Stomach smooth muscle (tissue), 2 donors: ENCODE measurements around the gene GRIK4.

ENCODE experiments used
- H3K27ac ChIP-seq: one replicate; pipeline ENCODE4 v1.7.0; 2013; ENCODE audit warnings: mild to moderate bottlenecking, low read length, inconsistent platforms
- H3K27me3 ChIP-seq, 2 donors: one replicate each; pipeline ENCODE4 v1.7.0; 2013; ENCODE audit warnings: low read length in 2 of 2; ENCODE audit not compliant: insufficient read depth in 2 of 2, control insufficient read depth in 1 of 2
- H3K36me3 ChIP-seq, 2 donors: one replicate each; pipeline ENCODE4 v1.7.0; 2013; ENCODE audit warnings: low read length in 2 of 2; ENCODE audit not compliant: control insufficient read depth in 2 of 2, insufficient read depth in 2 of 2
- H3K4me1 ChIP-seq: one replicate; pipeline ENCODE4 v1.7.0; 2013; ENCODE audit warnings: low read length; ENCODE audit not compliant: control insufficient read depth, insufficient read depth
- H3K4me3 ChIP-seq, 2 donors: one replicate each; pipeline ENCODE4 v1.7.0; 2013; ENCODE audit warnings: low read length in 2 of 2
- H3K9ac ChIP-seq, 2 donors: one replicate each; pipeline ENCODE4 v1.7.0; 2013; ENCODE audit warnings: low read length in 2 of 2, mild to moderate bottlenecking in 1 of 2
- H3K9me3 ChIP-seq, 2 donors: one replicate each; pipeline ENCODE4 v1.7.0; 2013; ENCODE audit warnings: low read length in 2 of 2; ENCODE audit not compliant: control insufficient read depth in 2 of 2
- donor health status: healthy.
- donor health status: Pancreatic carcinoma.

GRIK4 gene

GRCh38 chr11:120882175-120882574, 370.6 kb downstream of the GRIK4 start:
- H3K9me3 ChIP-seq: peaks cover 5 to 7% of the 10 kb centered on the region in 2 donors
- no peak overlapping the region for H3K4me3 ChIP-seq
- H3K27me3 ChIP-seq: peaks cover 4 to 5% of the 10 kb centered on the region in 2 donors
- H3K27ac ChIP-seq: no peak overlapping the region
- H3K9ac ChIP-seq: no peak overlapping the region
- no peaks in the 10 kb centered on the region for H3K36me3 ChIP-seq
- H3K4me1 ChIP-seq: peaks cover 2% of the 10 kb centered on the region

GRCh38 chr11:120883404-120884080, 372.0 kb downstream of the GRIK4 start:
- Histone ChIP-seq H3K27me3 (peaks cover 4 to 5% of the 10 kb centered on the region in 2 donors), H3K4me3 (no peak overlapping the region), H3K9ac (no peak overlapping the region), H3K9me3 (peaks cover 5 to 7% of the 10 kb centered on the region in 2 donors), H3K4me1 (peaks cover 2% of the 10 kb centered on the region), H3K36me3 (no peaks in the 10 kb centered on the region), H3K27ac (no peak overlapping the region)

- H3K27ac ChIP-seq: no peak overlapping the region
- peaks cover 2 to 4% of the 10 kb centered on the region in 2 donors for H3K27me3 ChIP-seq
- H3K4me1 ChIP-seq: peaks cover 2% of the 10 kb centered on the region
- H3K36me3 ChIP-seq: no peaks in the 10 kb centered on the region
- H3K4me3 ChIP-seq: no peak overlapping the region
- no peak overlapping the region for H3K9ac ChIP-seq
- H3K9me3 ChIP-seq: peaks cover 5 to 7% of the 10 kb centered on the region in 2 donors
These were observed 372.8 kb downstream of the GRIK4 start for GRCh38 chr11:120884154-120885020.

GRCh38 chr11:120890609-120891320, 379.2 kb downstream of the GRIK4 start:
- Histone ChIP-seq H3K4me1 (no peaks in the 10 kb centered on the region), H3K27ac (no peak overlapping the region), H3K36me3 (no peaks in the 10 kb centered on the region), H3K27me3 (peaks cover 0 to 2% of the 10 kb centered on the region in 2 donors), H3K4me3 (no peak overlapping the region), H3K9me3 (peaks cover 5 to 7% of the 10 kb centered on the region in 2 donors), H3K9ac (no peak overlapping the region)

- Histone ChIP-seq H3K27ac (no peak overlapping the region), H3K4me3 (no peak overlapping the region), H3K36me3 (no peaks in the 10 kb centered on the region), H3K27me3 (peaks cover 0 to 2% of the 10 kb centered on the region in 2 donors), H3K9me3 (no peaks in the 10 kb centered on the region), H3K9ac (no peak overlapping the region), H3K4me1 (no peaks in the 10 kb centered on the region)
These were observed 382.1 kb downstream of the GRIK4 start for GRCh38 chr11:120893440-120894201.

- H3K27ac ChIP-seq: no peak overlapping the region
- H3K27me3 ChIP-seq: peaks cover 0 to 2% of the 10 kb centered on the region in 2 donors
- no peak overlapping the region for H3K9ac ChIP-seq
- no peak overlapping the region for H3K4me3 ChIP-seq
- H3K4me1 ChIP-seq: no peaks in the 10 kb centered on the region
- H3K9me3 ChIP-seq: no peaks in the 10 kb centered on the region
- no peaks in the 10 kb centered on the region for H3K36me3 ChIP-seq
These were observed 382.8 kb downstream of the GRIK4 start for GRCh38 chr11:120894202-120894985.

- H3K4me1 ChIP-seq: no peaks in the 10 kb centered on the region
- H3K27ac ChIP-seq: no peak overlapping the region
- H3K9me3 ChIP-seq: no peaks in the 10 kb centered on the region
- H3K27me3 ChIP-seq: no peaks in the 10 kb centered on the region
- H3K36me3 ChIP-seq: no peaks in the 10 kb centered on the region
- no peak overlapping the region for H3K9ac ChIP-seq
- no peak overlapping the region for H3K4me3 ChIP-seq
These were observed 385.1 kb downstream of the GRIK4 start for GRCh38 chr11:120896687-120897086.

- Histone ChIP-seq H3K4me3 (no peak overlapping the region), H3K4me1 (no peaks in the 10 kb centered on the region), H3K27me3 (peaks cover 0 to 2% of the 10 kb centered on the region in 2 donors), H3K9me3 (no peaks in the 10 kb centered on the region), H3K27ac (no peak overlapping the region), H3K9ac (no peak overlapping the region), H3K36me3 (no peaks in the 10 kb centered on the region)
These were observed 387.0 kb downstream of the GRIK4 start for GRCh38 chr11:120898568-120898967.

- Histone ChIP-seq H3K4me3 (no peak overlapping the region), H3K27me3 (peaks cover 0 to 5% of the 10 kb centered on the region in 2 donors), H3K9me3 (no peaks in the 10 kb centered on the region), H3K27ac (no peak overlapping the region), H3K36me3 (no peaks in the 10 kb centered on the region), H3K9ac (no peak overlapping the region), H3K4me1 (no peaks in the 10 kb centered on the region)
These were observed 388.2 kb downstream of the GRIK4 start for GRCh38 chr11:120899720-120900119.
